GM23338 (cell line): ENCODE measurements around the gene NPHP1. TPM values are rescaled to one million over a fixed set of nuclear protein-coding genes. Genes with fewer than 3 reads are reported as not detected.
A peak's percentile ranks its signal among the peaks of the same experiment; 100 is the strongest.

Source experiments
- ATAC-seq: fragments of 200-7000 bp; cut with Tn5 transposase; 3 replicates; pipeline ENCODE4 v1.9.1; 2020
- DNase-seq: peaks from one replicate; pipeline ENCODE4 v3.0.0-alpha.2; 2015; ENCODE audit warnings: low spot score
- H2AFZ ChIP-seq: fragments of 200-600 bp; sonication (generic); 2 replicates; pipeline ENCODE4 v1.8.0; 2016; ENCODE audit warnings: antibody characterized with exemption, mild to moderate bottlenecking, moderate library complexity
- H3F3A ChIP-seq: fragments of 200-600 bp; sonication (generic); replicated peaks from 2 replicates; pipeline ENCODE4 v1.8.0; 2017; ENCODE audit warnings: antibody characterized with exemption, mixed run types, low read depth
- H3K27ac ChIP-seq: fragments of 200-600 bp; sonication (generic); 2 replicates; pipeline ENCODE4 v1.6.1; 2016; ENCODE audit warnings: low read depth
- H3K27me3 ChIP-seq: fragments of 200-600 bp; sonication (generic); 2 replicates; pipeline ENCODE4 v1.8.0; 2016; ENCODE audit warnings: mild to moderate bottlenecking, mixed run types, moderate library complexity; ENCODE audit not compliant: insufficient read depth
- H3K36me3 ChIP-seq: fragments of 200-600 bp; sonication (generic); 2 replicates; pipeline ENCODE4 v1.8.0; 2016; ENCODE audit warnings: mild to moderate bottlenecking; ENCODE audit not compliant: insufficient read depth
- H3K4me1 ChIP-seq: fragments of 200-600 bp; sonication (generic); 2 replicates; pipeline ENCODE4 v1.8.0; 2016; ENCODE audit warnings: mild to moderate bottlenecking, moderate library complexity; ENCODE audit not compliant: insufficient read depth
- H3K4me2 ChIP-seq: fragments of 200-600 bp; sonication (generic); 2 replicates; pipeline ENCODE4 v1.7.1; 2017; ENCODE audit warnings: mixed run types
- H3K4me3 ChIP-seq: fragments of 200-600 bp; sonication (generic); 2 replicates; pipeline ENCODE4 v1.6.1; 2016; ENCODE audit warnings: mixed run types
- H3K79me2 ChIP-seq: fragments of 200-600 bp; sonication (generic); replicated peaks from 2 replicates; pipeline ENCODE4 v1.8.0; 2017; ENCODE audit warnings: mild to moderate bottlenecking; ENCODE audit not compliant: insufficient read depth
- H3K9me2 ChIP-seq: fragments of 200-600 bp; sonication (generic); 2 replicates; pipeline ENCODE4 v1.8.0; 2017; ENCODE audit not compliant: insufficient read depth
- H4K20me1 ChIP-seq: fragments of 200-600 bp; sonication (generic); replicated peaks from 2 replicates; pipeline ENCODE4 v1.8.0; 2017; ENCODE audit warnings: mild to moderate bottlenecking; ENCODE audit not compliant: insufficient read depth
- H3K27ac Mint-ChIP-seq: 2 replicates; pipeline ENCODE4 v1.8.0; 2020; ENCODE audit warnings: inconsistent platforms, mild to moderate bottlenecking, moderate library complexity, mixed read lengths
- H3K27me3 Mint-ChIP-seq: 3 replicates; pipeline ENCODE4 v1.8.0; 2022; ENCODE audit warnings: low read depth, mild to moderate bottlenecking, moderate library complexity, mixed read lengths, inconsistent platforms; ENCODE audit not compliant: insufficient read depth, poor library complexity
- H3K36me3 Mint-ChIP-seq: 3 replicates; pipeline ENCODE4 v1.8.0; 2021; ENCODE audit warnings: low read depth, mild to moderate bottlenecking, inconsistent platforms, moderate library complexity, mixed read lengths
- H3K4me1 Mint-ChIP-seq: 3 replicates; pipeline ENCODE4 v1.8.0; 2020; ENCODE audit warnings: mild to moderate bottlenecking, inconsistent platforms, mixed read lengths
- H3K4me3 Mint-ChIP-seq: 3 replicates; pipeline ENCODE4 v1.8.0; 2021; ENCODE audit warnings: moderate library complexity, mild to moderate bottlenecking, inconsistent platforms, mixed read lengths
- H3K9me3 Mint-ChIP-seq: 3 replicates; pipeline ENCODE4 v1.8.0; 2020; ENCODE audit warnings: moderate library complexity, mild to moderate bottlenecking, inconsistent platforms, mixed read lengths
- CREB1 ChIP-seq: fragments of 250-450 bp; sonication (Bioruptor Pico); IDR thresholded peaks from 2 replicates; pipeline ENCODE4 v1.5.0; 2020; ENCODE audit warnings: low read depth, mild to moderate bottlenecking, moderate library complexity
- CTCF ChIP-seq, 2 experiments: fragments of 200-600 bp in 1 of 2; sonication (generic) in 1 of 2; conservative IDR thresholded peaks; 2 replicates each; pipeline versions ENCODE4 v1.5.1 to v1.6.1; 2016 to 2017; ENCODE audit warnings: antibody characterized with exemption in 2 of 2, low read depth in 2 of 2, mild to moderate bottlenecking in 2 of 2, moderate library complexity in 1 of 2
- ETS1 ChIP-seq: IDR thresholded peaks from 2 replicates; pipeline ENCODE4 v1.6.1; 2016; ENCODE audit warnings: antibody characterized with exemption
- EZH2 ChIP-seq: fragments of 200-600 bp; sonication (generic); IDR thresholded peaks from one replicate; pipeline ENCODE4 v1.8.0; 2017; ENCODE audit warnings: antibody characterized with exemption, mild to moderate bottlenecking, low read depth; ENCODE audit not compliant: unreplicated experiment
- EZH2phosphoT487 ChIP-seq: fragments of 200-600 bp; sonication (generic); IDR thresholded peaks from one replicate; pipeline ENCODE4 v1.8.1; 2018; ENCODE audit warnings: antibody characterized with exemption; ENCODE audit not compliant: unreplicated experiment
- JUNB ChIP-seq: IDR thresholded peaks from one replicate; pipeline ENCODE4 v1.6.1; 2016; ENCODE audit warnings: antibody characterized with exemption; ENCODE audit not compliant: unreplicated experiment
- NANOG ChIP-seq: IDR thresholded peaks from 2 replicates; pipeline ENCODE4 v1.6.1; 2016; ENCODE audit warnings: antibody characterized with exemption, borderline replicate concordance
- POLR2AphosphoS5 ChIP-seq: IDR thresholded peaks from 2 replicates; pipeline ENCODE4 v1.6.1; 2016; ENCODE audit warnings: antibody characterized with exemption, low read depth
- REST ChIP-seq: IDR thresholded peaks from one replicate; pipeline ENCODE4 v1.6.1; 2018; ENCODE audit warnings: antibody characterized with exemption; ENCODE audit not compliant: unreplicated experiment
- STAT1 ChIP-seq: IDR thresholded peaks from one replicate; pipeline ENCODE4 v1.6.1; 2016; ENCODE audit warnings: antibody characterized with exemption; ENCODE audit not compliant: unreplicated experiment
- ZNF114 ChIP-seq: fragments of 250-450 bp; sonication (Bioruptor Pico); IDR thresholded peaks from 2 replicates; pipeline ENCODE4 v1.5.0; 2020; ENCODE audit warnings: mild to moderate bottlenecking, moderate library complexity
- ZNF331 ChIP-seq: fragments of 250-450 bp; sonication (Bioruptor Pico); IDR thresholded peaks from 2 replicates; pipeline ENCODE4 v1.5.0; 2020; ENCODE audit warnings: low read depth, mild to moderate bottlenecking, moderate library complexity
- long read RNA-seq: library from polyadenylated mRNA; unstranded; transcript quantifications from one replicate; pipeline ENCODE4 v2.0.0, GENCODE V29; 2020; ENCODE audit not compliant: unreplicated experiment
- polyA plus RNA-seq: library from polyadenylated mRNA; unstranded; fragments of >200 nt; fragmentation: Nextera tagmentation; extraction: Ambion mirVana; gene quantifications from 2 replicates; pipeline ENCODE4 v1.2.1, GENCODE V29; 2016
- total RNA-seq: library from RNA; depleted of rRNA; stranded (reverse); fragments of >200 nt; shearing (Covaris generic); gene quantifications from 2 replicates; pipeline ENCODE4 v1.2.3, GENCODE V29; 2014; rRNA removed

The NPHP1 gene
- total RNA-seq = 1.2 and 4.6 TPM in 2 replicates
- polyA plus RNA-seq = 10.0 and 11.0 TPM in 2 replicates
- long read RNA-seq, partial matches to known transcripts = 1 of 4 reads
- long read RNA-seq, other reads (novel, unspliced or antisense) = 0 of 4 reads

- no peaks in the 10 kb centered on the region for H3K9me2 ChIP-seq
- peaks cover 4% of the 10 kb centered on the region; the same call in 1 of the 2 replicates for H3K4me1 ChIP-seq
- no peak within 1 kb of the TSS for H3K27ac ChIP-seq
- H3K4me3 ChIP-seq = peak within 1 kb of the TSS; percentile 56
- peaks cover 2% of the 10 kb centered on the region; the same call in 2 of the 3 replicates for H3K4me1 Mint-ChIP-seq
- no peaks in the 10 kb centered on the region for H3K9me3 Mint-ChIP-seq
- H3F3A ChIP-seq = no peaks in the 10 kb centered on the region
- peaks cover 8% of the 10 kb centered on the region for H3K36me3 Mint-ChIP-seq
- H3K36me3 ChIP-seq = no peaks in the 10 kb centered on the region
- H3K27me3 ChIP-seq = no peaks in the 10 kb centered on the region
- H3K79me2 ChIP-seq = no peaks in the 10 kb centered on the region
- peak; percentile 90 for DNase-seq
- peak within 1 kb of the TSS; percentile 89 for H3K4me3 Mint-ChIP-seq
- peaks cover 2% of the 10 kb centered on the region for H3K27me3 Mint-ChIP-seq
- no peaks in the 10 kb centered on the region for H4K20me1 ChIP-seq
- H2AFZ ChIP-seq = peak within 1 kb of the TSS; percentile 94
- peak within 1 kb of the TSS; percentile 97 for H3K4me2 ChIP-seq
- H3K27ac Mint-ChIP-seq = peak within 1 kb of the TSS; percentile 57; the same call in 1 of the 2 replicates
- ATAC-seq = peak; percentile 99
- TF ChIP-seq POLR2AphosphoS5 (peak; percentile 65), EZH2 (no peak), NANOG (no peak), ZNF114 (CRISPR knock-in tag) (no peak), CREB1 (CRISPR knock-in tag) (peak; percentile 99), STAT1 (no peak), EZH2phosphoT487 (no peak), JUNB (no peak), REST (no peak), ETS1 (peak; percentile 46; the same call in 1 of the 2 replicates), ZNF331 (CRISPR knock-in tag) (no peak), CTCF (conservative IDR thresholded peaks at IDR 0.05; ENCODE audit: low read depth in 2 of 2) (no peak)
Observed at GRCh38 chr2:110204408-110205385, at the start of gene NPHP1. Gene NPHP1, minus strand, starts transcription at chr2:110205013. Its CDS starts 45 bp downstream, at chr2:110204968.
